ENCODE results near the gene BMP7.

- TF ChIP-seq CTCF (conservative IDR thresholded peaks at IDR 0.05 in 1 of 2, IDR thresholded peaks at IDR 0.05 in 1 of 2; ENCODE audit: extremely low read depth in 1 of 2, insufficient read depth in 1 of 2, low read depth in 1 of 2, low read length in 2 of 2) (no peak), EZH2 (IDR thresholded peaks at IDR 0.05; ENCODE audit: borderline replicate concordance, low read length) (no peak)
These were observed 7.9 kb upstream of the BMP7 start for GRCh38 chr20:57274299-57274698.
